ENCODE data around the gene CHTOP.

GRCh38 chr1:153630384-153630783 lies 3.5 kb upstream of the CHTOP start:
- no peak for TF ChIP-seq CTCF (IDR thresholded peaks at IDR 0.05)
- TF ChIP-seq ZFX (IDR thresholded peaks at IDR 0.05; ENCODE audit: borderline replicate concordance): no peak

Data from 22Rv1 (cell line).